ENCODE data around the gene GNAQ.

- TF ChIP-seq CTCF (IDR thresholded peaks at IDR 0.05) (no peak), ATF3 (CRISPR knock-in tag; conservative IDR thresholded peaks at IDR 0.05) (no peak)
These were observed 85.8 kb downstream of the GNAQ start for GRCh38 chr9:77945798-77946197.

All from WTC11 (cell line).